HepG2 (cell line): Measurements from ENCODE around the gene TDRD5. TPM values are rescaled to one million over a fixed set of nuclear protein-coding genes. Genes with fewer than 3 reads are reported as not detected.

Experiments
- polyA plus RNA-seq, 8 experiments: library from polyadenylated mRNA; depleted of rRNA in 3 of 8; stranded (reverse) in 7 of 8; unstranded in 1 of 8; fragments of >200 nt; fragmentation: Illumina TruSeq in 4 of 8; extraction: Trizol in 4 of 8; gene quantifications; 2 replicates each; pipeline versions ENCODE4 v1.2.1 to v1.2.3, GENCODE V29; 2011 to 2016; ENCODE audit warnings: low read depth in 4 of 8, missing spikeins in 1 of 8, mixed read lengths in 1 of 8; ENCODE audit not compliant: insufficient read depth in 1 of 8
- small RNA-seq, 3 experiments: library from RNA; depleted of rRNA; stranded (forward); fragments of <200 nt; gene quantifications; one replicate each; pipeline ENCODE3, GENCODE V24; 2012; ENCODE audit warnings: low read depth in 2 of 3, low replicate concordance in 1 of 3; ENCODE audit not compliant: insufficient read length in 3 of 3, insufficient read depth in 2 of 3
- total RNA-seq, 5 experiments: library from RNA; depleted of rRNA; stranded (reverse); fragments of >200 nt; fragmentation: Illumina TruSeq; extraction: Trizol; gene quantifications; 2 replicates each; pipeline ENCODE4 v1.2.3, GENCODE V29; 2016; ENCODE audit warnings: low read depth in 1 of 5

TDRD5 gene
- total and polyA plus RNA-seq, 2 of the 13 experiments (the other 11 are each of a cell fraction or from before 2014, with no cell fraction given): not detected

Small RNA genes lying within 50 kb of the gene (small RNA-seq; reads per million reads assigned to genes)
- 0 reads per million in 3 experiments for gene RNU5F-2P

Other genes starting within 250 kb of the TDRD5 start
- gene AXDND1, start 225.9 kb upstream of the TDRD5 start, total RNA-seq (2016; rRNA removed; fragmentation: Illumina TruSeq; extraction: Trizol): 0.14 and 0.40 TPM in 2 replicates
- gene AXDND1, start 225.9 kb upstream of the TDRD5 start, polyA plus RNA-seq (2011; rRNA removed): 0.15 and 0.46 TPM in 2 replicates
- gene NPHS2, start 15.9 kb upstream of the TDRD5 start, total RNA-seq (2016; rRNA removed; fragmentation: Illumina TruSeq; extraction: Trizol): not detected in 2 replicates
- gene NPHS2, start 15.9 kb upstream of the TDRD5 start, polyA plus RNA-seq (2011; rRNA removed): not detected in 2 replicates
- gene FAM163A, start 151.5 kb downstream of the TDRD5 start, total RNA-seq (2016; rRNA removed; fragmentation: Illumina TruSeq; extraction: Trizol): not detected in 2 replicates
- gene FAM163A, start 151.5 kb downstream of the TDRD5 start, polyA plus RNA-seq (2011; rRNA removed): not detected in 2 replicates